ENCODE data around the gene VPREB1.

GRCh38 chr22:22242488-22242887, 2.1 kb upstream of the VPREB1 start:
- TF ChIP-seq CTCF (conservative IDR thresholded peaks at IDR 0.05 in 1 of 2, IDR thresholded peaks at IDR 0.05 in 1 of 2; ENCODE audit: low read depth in 1 of 2, low read length in 2 of 2) (no peak), EZH2 (IDR thresholded peaks at IDR 0.05; ENCODE audit: low read length, missing control alignments) (no peak)

Data from fibroblast of lung (primary cell).